KMS-11 (cell line): ENCODE results near the gene WNT6.

Experiments used
- H2AFZ ChIP-seq: fragments of 200-600 bp; sonication (generic); 2 replicates; pipeline ENCODE4 v1.6.1; 2016; ENCODE audit warnings: antibody characterized with exemption, mixed run types, low read depth
- H3K27ac ChIP-seq: fragments of 200-600 bp; sonication (generic); 2 replicates; pipeline ENCODE4 v1.6.1; 2016; ENCODE audit warnings: mild to moderate bottlenecking, mixed run types
- H3K27me3 ChIP-seq: fragments of 200-600 bp; sonication (generic); 2 replicates; pipeline ENCODE4 v1.6.1; 2017; ENCODE audit warnings: mild to moderate bottlenecking, low read depth, mixed run types, moderate library complexity; ENCODE audit not compliant: insufficient read depth
- H3K36me3 ChIP-seq: fragments of 200-600 bp; sonication (generic); 2 replicates; pipeline ENCODE4 v1.6.1; 2017; ENCODE audit warnings: mild to moderate bottlenecking, mixed run types; ENCODE audit not compliant: insufficient read depth
- H3K4me1 ChIP-seq: fragments of 200-600 bp; sonication (generic); 2 replicates; pipeline ENCODE4 v1.6.1; 2016; ENCODE audit warnings: mild to moderate bottlenecking, low read depth, mixed run types; ENCODE audit not compliant: poor library complexity, severe bottlenecking
- H3K4me2 ChIP-seq: fragments of 200-600 bp; sonication (generic); 2 replicates; pipeline ENCODE4 v1.7.0; 2016; ENCODE audit warnings: mild to moderate bottlenecking, mixed run types
- H3K4me3 ChIP-seq: fragments of 200-600 bp; sonication (generic); IDR thresholded peaks from 2 replicates; pipeline ENCODE4 v1.6.1; 2017; ENCODE audit warnings: low read depth, low read length, mixed read lengths; ENCODE audit not compliant: insufficient read depth
- H3K79me2 ChIP-seq: fragments of 200-600 bp; sonication (generic); 2 replicates; pipeline ENCODE4 v1.6.1; 2016; ENCODE audit warnings: low read depth, mixed run types; ENCODE audit not compliant: insufficient read depth
- H3K9ac ChIP-seq: fragments of 200-600 bp; sonication (generic); 2 replicates; pipeline ENCODE4 v1.6.1; 2016; ENCODE audit warnings: mild to moderate bottlenecking, mixed run types
- H4K20me1 ChIP-seq: fragments of 200-600 bp; sonication (generic); 2 replicates; pipeline ENCODE4 v1.6.1; 2016; ENCODE audit warnings: mild to moderate bottlenecking, mixed run types; ENCODE audit not compliant: insufficient read depth
- CTCF ChIP-seq: fragments of 200-600 bp; sonication (generic); conservative IDR thresholded peaks from 2 replicates; pipeline ENCODE4 v1.6.1; 2017; ENCODE audit warnings: low read depth, mild to moderate bottlenecking, antibody characterized with exemption, low read length, moderate library complexity, mixed read lengths

The WNT6 gene

GRCh38 chr2:218896501-218897393 is 37.1 kb downstream of the WNT6 start:
- Histone ChIP-seq H3K36me3 (no peaks in the 10 kb centered on the region), H3K4me2 (peak overlapping the region; percentile 96), H3K4me3 (no peak overlapping the region), H4K20me1 (no peaks in the 10 kb centered on the region), H3K27ac (peak overlapping the region; percentile 97), H3K4me1 (peaks cover 56% of the 10 kb centered on the region), H3K79me2 (peaks cover 20% of the 10 kb centered on the region; the same call in 1 of the 2 replicates), H3K9ac (peak overlapping the region; percentile 80), H3K27me3 (no peaks in the 10 kb centered on the region), H2AFZ (peak overlapping the region; percentile 52; the same call in 1 of the 2 replicates)
- TF ChIP-seq CTCF = no peak; the same call in 1 of the 2 replicates

GRCh38 chr2:218897394-218898108 is 37.9 kb downstream of the WNT6 start:
- Histone ChIP-seq H3K4me3 (no peak overlapping the region), H2AFZ (peak overlapping the region; percentile 52), H4K20me1 (no peaks in the 10 kb centered on the region), H3K27me3 (no peaks in the 10 kb centered on the region), H3K27ac (peak overlapping the region; percentile 97), H3K79me2 (peaks cover 20% of the 10 kb centered on the region; the same call in 1 of the 2 replicates), H3K36me3 (no peaks in the 10 kb centered on the region), H3K4me2 (peak overlapping the region; percentile 96), H3K4me1 (peaks cover 48% of the 10 kb centered on the region), H3K9ac (peak overlapping the region; percentile 80)
- no peak for TF ChIP-seq CTCF

- Histone ChIP-seq H3K27me3 (no peaks in the 10 kb centered on the region), H2AFZ (peak overlapping the region; percentile 52; the same call in 1 of the 2 replicates), H3K4me1 (peaks cover 44% of the 10 kb centered on the region), H3K4me3 (no peak overlapping the region), H4K20me1 (no peaks in the 10 kb centered on the region), H3K27ac (peak overlapping the region; percentile 97), H3K4me2 (peak overlapping the region; percentile 96), H3K9ac (peak overlapping the region; percentile 80), H3K79me2 (peaks cover 20% of the 10 kb centered on the region; the same call in 1 of the 2 replicates), H3K36me3 (no peaks in the 10 kb centered on the region)
- peak; percentile 93 for TF ChIP-seq CTCF
Observed at GRCh38 chr2:218898109-218898878, 38.7 kb downstream of the WNT6 start.

- Histone ChIP-seq H3K27me3 (no peaks in the 10 kb centered on the region), H3K4me1 (peaks cover 38% of the 10 kb centered on the region), H3K36me3 (no peaks in the 10 kb centered on the region), H3K27ac (no peak overlapping the region), H3K4me2 (no peak overlapping the region), H4K20me1 (no peaks in the 10 kb centered on the region), H2AFZ (no peak overlapping the region), H3K9ac (no peak overlapping the region), H3K79me2 (peaks cover 12% of the 10 kb centered on the region; the same call in 1 of the 2 replicates), H3K4me3 (no peak overlapping the region)
- no peak for TF ChIP-seq CTCF
Observed at GRCh38 chr2:218899147-218899546, 39.5 kb downstream of the WNT6 start.
